Mucosa of rectum (tissue), 2 donors: Measurements from ENCODE around the gene FAM193B.
"Not testable (repeated sequence)": the region's sequence is repeated elsewhere in the genome, so short reads cannot be mapped to it uniquely, and the experiment has no call there.

ENCODE experiments used
- H3K27ac ChIP-seq, 2 donors: one replicate each; pipeline ENCODE4 v1.7.0; 2013; ENCODE audit warnings: inconsistent platforms in 2 of 2, low read depth in 2 of 2, low read length in 2 of 2
- H3K27me3 ChIP-seq, 2 donors: one replicate each; pipeline ENCODE4 v1.7.0; 2013; ENCODE audit warnings: low read length in 2 of 2; ENCODE audit not compliant: control insufficient read depth in 2 of 2, insufficient read depth in 2 of 2
- H3K36me3 ChIP-seq, 2 donors: one replicate each; pipeline ENCODE4 v1.7.0; 2013; ENCODE audit warnings: low read length in 2 of 2; ENCODE audit not compliant: control insufficient read depth in 2 of 2, insufficient read depth in 2 of 2
- H3K4me1 ChIP-seq, 2 donors: one replicate each; pipeline ENCODE4 v1.7.0; 2013; ENCODE audit warnings: low read length in 2 of 2, mild to moderate bottlenecking in 1 of 2; ENCODE audit not compliant: control insufficient read depth in 2 of 2, insufficient read depth in 2 of 2
- H3K4me3 ChIP-seq, 2 donors: one replicate each; pipeline ENCODE4 v1.7.0; 2013; ENCODE audit warnings: low read length in 2 of 2
- H3K9ac ChIP-seq, 2 donors: one replicate each; pipeline ENCODE4 v1.7.0; 2013; ENCODE audit warnings: low read length in 2 of 2, low read depth in 1 of 2, mild to moderate bottlenecking in 1 of 2
- H3K9me3 ChIP-seq, 2 donors: one replicate each; pipeline ENCODE4 v1.7.0; 2013; ENCODE audit warnings: low read length in 2 of 2; ENCODE audit not compliant: control insufficient read depth in 2 of 2
- donor health status: healthy.
- donor health status: Normal muscosa, but diverticular disease.

Gene FAM193B

GRCh38 chr5:177542816-177543465 lies 11.4 kb downstream of the FAM193B start:
- Histone ChIP-seq H3K9ac (no peak overlapping the region), H3K9me3 (no peaks in the 10 kb centered on the region), H3K27ac (no peak overlapping the region), H3K4me3 (no peak overlapping the region), H3K27me3 (no peaks in the 10 kb centered on the region), H3K36me3 (peaks cover 12 to 15% of the 10 kb centered on the region in 2 donors), H3K4me1 (peaks cover 3 to 7% of the 10 kb centered on the region in 2 donors)

DNA sequence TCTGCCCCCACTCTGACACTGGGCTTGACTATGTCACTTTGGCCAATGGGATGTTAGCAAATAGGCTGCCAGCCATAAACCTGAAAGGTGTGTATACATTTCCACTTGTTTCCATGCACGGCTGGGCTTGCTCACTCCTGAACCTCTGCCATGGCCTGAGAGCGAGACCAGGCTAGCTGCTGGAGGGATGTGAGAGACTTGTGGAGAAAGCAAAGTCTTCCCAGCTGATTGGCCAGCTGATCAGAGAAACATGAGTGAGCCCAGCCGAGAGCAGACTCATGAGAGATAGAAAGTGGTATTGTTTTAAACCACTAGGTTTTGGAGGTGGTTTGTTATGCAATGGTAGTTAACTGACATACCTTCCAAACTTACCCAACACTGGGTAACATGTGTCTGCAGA lies 13.9 kb downstream of the FAM193B start:
- Histone ChIP-seq H3K9ac (no peak overlapping the region), H3K9me3 (no peaks in the 10 kb centered on the region), H3K4me3 (no peak overlapping the region), H3K4me1 (peaks cover 7 to 11% of the 10 kb centered on the region in 2 donors), H3K27me3 (no peaks in the 10 kb centered on the region), H3K36me3 (peaks cover 26 to 30% of the 10 kb centered on the region in 2 donors), H3K27ac (no peak overlapping the region)

DNA sequence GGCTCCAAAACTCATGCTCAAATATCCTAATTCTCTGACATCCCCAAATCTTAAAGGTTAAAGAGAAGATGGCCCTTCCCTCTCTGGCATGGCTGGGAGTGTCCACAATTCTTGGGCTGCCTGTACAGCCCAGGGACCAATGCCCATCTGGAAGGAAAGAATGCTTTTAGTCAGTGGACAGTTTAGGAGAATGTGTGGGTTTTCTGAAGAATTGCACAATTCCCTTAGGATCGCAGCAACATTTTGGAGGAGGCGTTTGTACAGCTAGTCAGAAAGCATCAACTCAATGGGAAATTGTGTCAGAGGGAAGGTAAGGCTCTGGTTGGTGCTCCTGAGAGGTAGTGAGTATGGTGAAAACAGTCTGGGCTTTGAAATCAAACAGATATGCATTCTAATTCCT lies 15.0 kb downstream of the FAM193B start:
- Histone ChIP-seq H3K4me1 (peaks cover 7 to 11% of the 10 kb centered on the region in 2 donors), H3K36me3 (peaks cover 28 to 35% of the 10 kb centered on the region in 2 donors), H3K9ac (no peak overlapping the region), H3K27ac (no peak overlapping the region), H3K4me3 (no peak overlapping the region), H3K9me3 (no peaks in the 10 kb centered on the region), H3K27me3 (no peaks in the 10 kb centered on the region)

- Histone ChIP-seq H3K4me3 (no peak overlapping the region), H3K36me3 (peaks cover 30 to 37% of the 10 kb centered on the region in 2 donors), H3K27me3 (no peaks in the 10 kb centered on the region), H3K9ac (no peak overlapping the region), H3K4me1 (peaks cover 7 to 11% of the 10 kb centered on the region in 2 donors), H3K27ac (no peak overlapping the region), H3K9me3 (no peaks in the 10 kb centered on the region)
These were observed 15.5 kb downstream of the FAM193B start for GRCh38 chr5:177538876-177539275.

GRCh38 chr5:177537389-177538361 lies 16.7 kb downstream of the FAM193B start:
- H3K4me3 ChIP-seq, result no peak overlapping the region
- H3K9me3 ChIP-seq, result no peaks in the 10 kb centered on the region
- H3K36me3 ChIP-seq, result peaks cover 37 to 46% of the 10 kb centered on the region in 2 donors
- no peak overlapping the region for H3K9ac ChIP-seq
- no peak overlapping the region for H3K27ac ChIP-seq
- peaks cover 7 to 11% of the 10 kb centered on the region in 2 donors for H3K4me1 ChIP-seq
- H3K27me3 ChIP-seq, result no peaks in the 10 kb centered on the region

DNA sequence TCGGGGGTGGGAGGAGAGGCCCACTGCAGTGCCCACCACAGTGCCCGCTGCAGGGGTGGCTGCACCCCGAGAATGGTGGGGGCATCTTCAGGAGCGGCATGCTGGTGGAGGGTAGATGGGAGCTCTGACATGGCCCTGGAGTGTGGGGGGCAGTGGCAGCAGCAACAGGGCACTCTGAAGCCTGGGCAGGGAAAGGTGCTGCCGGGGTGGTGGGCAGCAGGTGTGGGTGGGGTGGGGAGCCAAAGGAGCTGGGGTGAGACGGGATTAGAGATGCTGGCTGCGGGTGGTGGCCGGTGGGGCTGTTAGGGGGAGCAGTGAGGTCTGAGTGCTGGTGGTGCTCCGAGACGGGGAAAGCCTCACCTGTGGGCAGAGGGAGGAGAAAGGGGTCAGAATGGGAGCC lies 18.0 kb downstream of the FAM193B start:
- H3K36me3 ChIP-seq, result peaks cover 47 to 53% of the 10 kb centered on the region in 2 donors
- no peaks in the 10 kb centered on the region for H3K27me3 ChIP-seq
- H3K9ac ChIP-seq, result no peak overlapping the region
- H3K27ac ChIP-seq, result no peak overlapping the region
- no peaks in the 10 kb centered on the region for H3K9me3 ChIP-seq
- H3K4me3 ChIP-seq, result no peak overlapping the region
- peaks cover 7 to 11% of the 10 kb centered on the region in 2 donors for H3K4me1 ChIP-seq

- no peaks in the 10 kb centered on the region for H3K27me3 ChIP-seq
- H3K27ac ChIP-seq, result no peak overlapping the region
- H3K4me1 ChIP-seq, result peaks cover 7 to 11% of the 10 kb centered on the region in 2 donors
- H3K9ac ChIP-seq, result no peak overlapping the region
- H3K36me3 ChIP-seq, result peaks cover 58 to 62% of the 10 kb centered on the region in 2 donors
- H3K9me3 ChIP-seq, result no peaks in the 10 kb centered on the region
- no peak overlapping the region for H3K4me3 ChIP-seq
These were observed 19.2 kb downstream of the FAM193B start for GRCh38 chr5:177535125-177535524.

DNA sequence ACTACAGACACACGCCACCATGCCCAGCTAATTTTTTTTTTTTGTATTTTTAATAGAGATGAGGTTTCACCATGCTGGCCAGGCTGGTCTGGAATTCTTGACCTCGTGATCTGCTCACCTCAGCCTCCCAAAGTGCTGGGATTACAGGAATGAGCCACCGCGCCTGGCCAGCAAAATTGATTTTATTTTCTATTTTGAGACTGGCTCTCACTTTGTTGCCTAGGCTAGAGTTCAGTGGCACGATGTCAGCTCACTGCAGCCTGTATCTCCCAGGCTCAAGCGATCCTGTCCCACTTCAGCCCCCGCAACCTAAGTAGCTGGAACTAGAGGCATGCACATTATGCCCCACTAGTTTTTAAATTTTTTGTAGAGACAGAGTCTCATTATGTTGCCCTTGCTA lies 19.9 kb downstream of the FAM193B start:
- H3K27ac ChIP-seq, H3K9ac ChIP-seq, H3K9me3 ChIP-seq, H3K4me3 ChIP-seq, H3K27me3 ChIP-seq: not testable (repeated sequence)
- Histone ChIP-seq H3K36me3 (peaks cover 65 to 68% of the 10 kb centered on the region in 2 donors), H3K4me1 (peaks cover 7 to 11% of the 10 kb centered on the region in 2 donors)

- Histone ChIP-seq H3K4me1 (no peaks in the 10 kb centered on the region), H3K36me3 (peaks cover 68 to 70% of the 10 kb centered on the region in 2 donors), H3K4me3 (no peak overlapping the region), H3K27ac (no peak overlapping the region), H3K9me3 (no peaks in the 10 kb centered on the region), H3K27me3 (no peaks in the 10 kb centered on the region), H3K9ac (no peak overlapping the region)
These were observed 23.0 kb downstream of the FAM193B start for GRCh38 chr5:177531209-177531940.
